ENCODE data around the gene TMOD1. TPM values are rescaled to one million over a fixed set of nuclear protein-coding genes. Genes with fewer than 3 reads are reported as not detected.

TMOD1 gene
- total RNA-seq, 4 donors from 2014 or later, result 82.3 to 202 (median 175) TPM

- no peaks in the 10 kb centered on the region for H3K9me3 ChIP-seq
- DNase-seq (no peak), ATAC-seq (no peak)
- no peaks in the 10 kb centered on the region for H3K27me3 ChIP-seq
- intact Hi-C loops (cut with DNase I; ENCODE audit: low total_unique reads) (no loop called here), in situ Hi-C loops (cut with MboI; ENCODE audit: low sequenced_read_pairs in 4 of 4) (loop anchor here in 1 of 4 donors (10.0 kb wide), 1 partner anchor 92 kb away; the partner anchor contains the start of gene TMOD1)
- H3K36me3 ChIP-seq, result peaks cover 0 to 39% of the 10 kb centered on the region in 2 donors
- H3K4me1 ChIP-seq, result peaks cover 81 to 82% of the 10 kb centered on the region in 2 donors
- no peak for TF ChIP-seq POLR2A (IDR thresholded peaks at IDR 0.05)
- TF ChIP-seq, protein P1, sequence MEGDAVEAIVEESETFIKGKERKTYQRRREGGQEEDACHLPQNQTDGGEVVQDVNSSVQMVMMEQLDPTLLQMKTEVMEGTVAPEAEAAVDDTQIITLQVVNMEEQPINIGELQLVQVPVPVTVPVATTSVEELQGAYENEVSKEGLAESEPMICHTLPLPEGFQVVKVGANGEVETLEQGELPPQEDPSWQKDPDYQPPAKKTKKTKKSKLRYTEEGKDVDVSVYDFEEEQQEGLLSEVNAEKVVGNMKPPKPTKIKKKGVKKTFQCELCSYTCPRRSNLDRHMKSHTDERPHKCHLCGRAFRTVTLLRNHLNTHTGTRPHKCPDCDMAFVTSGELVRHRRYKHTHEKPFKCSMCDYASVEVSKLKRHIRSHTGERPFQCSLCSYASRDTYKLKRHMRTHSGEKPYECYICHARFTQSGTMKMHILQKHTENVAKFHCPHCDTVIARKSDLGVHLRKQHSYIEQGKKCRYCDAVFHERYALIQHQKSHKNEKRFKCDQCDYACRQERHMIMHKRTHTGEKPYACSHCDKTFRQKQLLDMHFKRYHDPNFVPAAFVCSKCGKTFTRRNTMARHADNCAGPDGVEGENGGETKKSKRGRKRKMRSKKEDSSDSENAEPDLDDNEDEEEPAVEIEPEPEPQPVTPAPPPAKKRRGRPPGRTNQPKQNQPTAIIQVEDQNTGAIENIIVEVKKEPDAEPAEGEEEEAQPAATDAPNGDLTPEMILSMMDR (IDR thresholded peaks at IDR 0.05 in 4 of 5, conservative IDR thresholded peaks at IDR 0.05 in 1 of 5), result no peak
- no peak overlapping the region for H3K4me3 ChIP-seq
- H3K27ac ChIP-seq, result peak overlapping the region; percentile 83 to 90 (median 88)
Observed at GRCh38 chr9:97596906-97597305, 95.4 kb downstream of the TMOD1 start.

DNA sequence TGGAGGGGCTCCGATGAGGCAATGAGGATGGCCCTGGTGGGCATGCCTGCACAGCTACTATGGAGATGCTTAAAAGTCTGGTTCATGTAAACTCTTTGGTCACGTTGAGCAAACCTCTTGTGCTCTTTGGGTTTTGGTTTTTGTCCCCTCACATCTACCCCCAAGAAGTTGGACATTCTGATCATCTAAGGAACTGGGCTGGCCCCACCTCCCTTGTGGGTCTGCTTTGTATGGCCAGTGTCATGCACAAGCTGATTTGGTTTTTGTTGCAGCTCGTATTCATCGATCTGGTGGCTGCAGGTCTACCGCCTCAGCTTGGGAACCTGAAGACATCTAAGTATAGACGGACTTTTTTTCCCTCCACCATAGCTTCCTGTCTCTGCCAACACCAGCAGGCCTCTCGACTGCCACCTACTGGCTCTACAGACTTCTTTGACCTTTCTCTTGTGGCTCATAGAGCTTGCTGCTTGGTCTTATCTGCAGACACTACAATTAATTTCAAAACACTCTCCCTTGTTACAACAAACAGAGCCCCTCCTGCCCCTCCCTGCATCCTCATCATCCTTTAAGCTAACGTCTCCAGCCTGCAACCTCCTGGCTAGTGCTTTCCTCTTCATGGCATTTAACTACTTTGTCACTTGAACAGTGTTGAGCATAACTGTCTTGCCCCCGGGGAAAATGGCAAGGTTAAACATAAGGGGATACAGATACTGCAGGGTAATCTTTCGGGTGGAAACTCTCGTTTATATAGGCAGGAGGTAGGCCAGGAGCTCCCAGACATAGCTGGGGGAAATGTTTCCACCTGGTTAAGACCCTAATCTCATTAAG lies 97.2 kb downstream of the TMOD1 start:
- ATAC-seq (peak; percentile 34 to 42), DNase-seq (peak; percentile 67 to 84)
- Histone ChIP-seq H3K4me3 (no peak overlapping the region), H3K9me3 (no peaks in the 10 kb centered on the region), H3K27me3 (no peaks in the 10 kb centered on the region), H3K36me3 (peaks cover 0 to 40% of the 10 kb centered on the region in 2 donors), H3K4me1 (peaks cover 78 to 86% of the 10 kb centered on the region in 2 donors), H3K27ac (peak overlapping the region; percentile 83 to 90 (median 88))
- TF ChIP-seq POLR2A (IDR thresholded peaks at IDR 0.05), result no peak
- TF ChIP-seq, protein P1 (IDR thresholded peaks at IDR 0.05 in 4 of 5, conservative IDR thresholded peaks at IDR 0.05 in 1 of 5), result peak; percentile 68 to 90 (median 80)
- intact Hi-C loops (cut with DNase I; ENCODE audit: low total_unique reads) (loop anchor here (1.0 to 2.0 kb wide), 2 partner anchors 98 to 130 kb away; partner anchors contain the start of gene TMOD1), in situ Hi-C loops (cut with MboI; ENCODE audit: low sequenced_read_pairs in 4 of 4) (loop anchor here in 1 of 4 donors (10.0 kb wide), 1 partner anchor 94 kb away; the partner anchor contains the start of gene TMOD1)

- intact Hi-C loops (cut with DNase I; ENCODE audit: low total_unique reads) (loop anchor here (2.0 kb wide), 1 partner anchor 99 kb away; the partner anchor contains the start of gene TMOD1), in situ Hi-C loops (cut with MboI; ENCODE audit: low sequenced_read_pairs in 4 of 4) (loop anchor here in 1 of 4 donors (10.0 kb wide), 1 partner anchor 95 kb away; the partner anchor contains the start of gene TMOD1)
- Histone ChIP-seq H3K27ac (peak overlapping the region; percentile 83 to 90 (median 88)), H3K36me3 (peaks cover 0 to 40% of the 10 kb centered on the region in 2 donors), H3K9me3 (no peaks in the 10 kb centered on the region), H3K27me3 (no peaks in the 10 kb centered on the region), H3K4me3 (no peak overlapping the region), H3K4me1 (peaks cover 75 to 85% of the 10 kb centered on the region in 2 donors)
- no peak for DNase-seq
- TF ChIP-seq POLR2A (IDR thresholded peaks at IDR 0.05), result no peak
- TF ChIP-seq, protein P1 (IDR thresholded peaks at IDR 0.05 in 4 of 5, conservative IDR thresholded peaks at IDR 0.05 in 1 of 5), result no peak
- no peak for ATAC-seq
Observed at GRCh38 chr9:97599314-97599846, 97.9 kb downstream of the TMOD1 start.

- H3K9me3 ChIP-seq, result no peaks in the 10 kb centered on the region
- in situ Hi-C loops (cut with MboI; ENCODE audit: low sequenced_read_pairs in 4 of 4), result loop anchor here in 1 of 4 donors (25.0 kb wide), 1 partner anchor 738 kb away; the partner anchor contains the start of gene ZNF782
- peaks cover 0 to 51% of the 10 kb centered on the region in 2 donors for H3K36me3 ChIP-seq
- peaks cover 74 to 82% of the 10 kb centered on the region in 2 donors for H3K4me1 ChIP-seq
- H3K27ac ChIP-seq, result peak overlapping the region; percentile 83 to 90 (median 88)
- ATAC-seq (peak; percentile 5 to 12), DNase-seq (no peak)
- H3K4me3 ChIP-seq, result no peak overlapping the region
- no peaks in the 10 kb centered on the region for H3K27me3 ChIP-seq
- intact Hi-C loops (cut with DNase I; ENCODE audit: low total_unique reads), result loop anchor here (2.0 kb wide), 1 partner anchor 72 kb away; no protein-coding TSS in a partner anchor
- TF ChIP-seq POLR2A (IDR thresholded peaks at IDR 0.05), result no peak
- TF ChIP-seq, protein P1 (IDR thresholded peaks at IDR 0.05 in 4 of 5, conservative IDR thresholded peaks at IDR 0.05 in 1 of 5), result no peak
Observed at GRCh38 chr9:97600531-97601227, 99.2 kb downstream of the TMOD1 start.

All from gastrocnemius medialis (tissue), 4 donors.